HL-60 (cell line): ENCODE results near the gene SCN7A.

Experiments used
- CTCF ChIP-seq: IDR thresholded peaks from one replicate; pipeline ENCODE4 v1.5.1; 2011; ENCODE audit warnings: low read length, control low read depth, inconsistent platforms; ENCODE audit not compliant: insufficient read depth
- POLR2AphosphoS5 ChIP-seq: IDR thresholded peaks from 2 replicates; pipeline ENCODE4 v1.6.1; 2012; ENCODE audit warnings: low read depth
- REST ChIP-seq: IDR thresholded peaks from 2 replicates; pipeline ENCODE4 v1.6.1; 2012; ENCODE audit warnings: low read depth; ENCODE audit not compliant: insufficient replicate concordance

- TF ChIP-seq CTCF (no peak), REST (no peak), POLR2AphosphoS5 (no peak)
Observed at GRCh38 chr2:166373539-166373938, 120.5 kb downstream of the SCN7A start.
